GM19240 (cell line): ENCODE results near the gene LRRC1.
"Not testable (repeated sequence)": the region's sequence is repeated elsewhere in the genome, so short reads cannot be mapped to it uniquely, and the experiment has no call there.

ENCODE experiments used
- DNase-seq: peaks from one replicate; pipeline ENCODE4 v3.0.0; 2011; ENCODE audit warnings: low spot score; ENCODE audit not compliant: insufficient read length

Gene LRRC1

GRCh38 chr6:53794720-53795339 lies at the start of gene LRRC1:
TSS of gene LRRC1 (plus strand) at chr6:53795005. CDS start at chr6:53795257, 252 bp downstream.
- peak; percentile 46 for DNase-seq

GRCh38 chr6:53746442-53747103 lies 48.2 kb upstream of the LRRC1 start:
- DNase-seq: no peak

GRCh38 chr6:53750052-53750650 lies 44.7 kb upstream of the LRRC1 start:
- no peak for DNase-seq

- no peak for DNase-seq
Observed at GRCh38 chr6:53751417-53751816, 43.4 kb upstream of the LRRC1 start.

- no peak for DNase-seq
Observed at GRCh38 chr6:53752440-53752839, 42.4 kb upstream of the LRRC1 start.

- DNase-seq: no peak
Observed at GRCh38 chr6:53752856-53753255, 41.9 kb upstream of the LRRC1 start.

- no peak for DNase-seq
Observed at GRCh38 chr6:53754330-53754729, 40.5 kb upstream of the LRRC1 start.

- DNase-seq: no peak
Observed at GRCh38 chr6:53756396-53756795, 38.4 kb upstream of the LRRC1 start.

GRCh38 chr6:53758496-53758895 lies 36.3 kb upstream of the LRRC1 start:
- DNase-seq: no peak

- no peak for DNase-seq
Observed at GRCh38 chr6:53761036-53761435, 33.8 kb upstream of the LRRC1 start.

GRCh38 chr6:53765270-53765669 lies 29.5 kb upstream of the LRRC1 start:
- DNase-seq: no peak

GRCh38 chr6:53766930-53767329 lies 27.9 kb upstream of the LRRC1 start:
- no peak for DNase-seq

- DNase-seq: no peak
Observed at GRCh38 chr6:53767941-53768340, 26.9 kb upstream of the LRRC1 start.

- DNase-seq: no peak
Observed at GRCh38 chr6:53768636-53769035, 26.2 kb upstream of the LRRC1 start.

- DNase-seq: no peak
Observed at GRCh38 chr6:53770780-53771249, 24.0 kb upstream of the LRRC1 start.

GRCh38 chr6:53771785-53772624 lies 22.8 kb upstream of the LRRC1 start:
- DNase-seq: no peak

GRCh38 chr6:53773044-53773696 lies 21.6 kb upstream of the LRRC1 start:
- DNase-seq: no peak

- not testable (repeated sequence) for DNase-seq
Observed at GRCh38 chr6:53776152-53776551, 18.7 kb upstream of the LRRC1 start.

GRCh38 chr6:53784991-53785390 lies 9.8 kb upstream of the LRRC1 start:
- not testable (repeated sequence) for DNase-seq

GRCh38 chr6:53786832-53787231 lies 8.0 kb upstream of the LRRC1 start:
- no peak for DNase-seq

- no peak for DNase-seq
Observed at GRCh38 chr6:53790886-53791285, 3.9 kb upstream of the LRRC1 start.
